HG02852 (cell line): ENCODE results near the gene CDK4.

ENCODE experiments used
- ATAC-seq: cut with Tn5 transposase; IDR thresholded peaks from one replicate; pipeline ENCODE4 v1.9.1; 2021; ENCODE audit warnings: mild to moderate bottlenecking, moderate library complexity; ENCODE audit not compliant: unreplicated experiment

Gene CDK4

GRCh38 chr12:57740656-57741412, 11.3 kb downstream of the CDK4 start:
- peak; percentile 37 for ATAC-seq

GRCh38 chr12:57739914-57740538, 12.1 kb downstream of the CDK4 start:
- no peak for ATAC-seq

GRCh38 chr12:57739387-57739786, 12.7 kb downstream of the CDK4 start:
- no peak for ATAC-seq

DNA sequence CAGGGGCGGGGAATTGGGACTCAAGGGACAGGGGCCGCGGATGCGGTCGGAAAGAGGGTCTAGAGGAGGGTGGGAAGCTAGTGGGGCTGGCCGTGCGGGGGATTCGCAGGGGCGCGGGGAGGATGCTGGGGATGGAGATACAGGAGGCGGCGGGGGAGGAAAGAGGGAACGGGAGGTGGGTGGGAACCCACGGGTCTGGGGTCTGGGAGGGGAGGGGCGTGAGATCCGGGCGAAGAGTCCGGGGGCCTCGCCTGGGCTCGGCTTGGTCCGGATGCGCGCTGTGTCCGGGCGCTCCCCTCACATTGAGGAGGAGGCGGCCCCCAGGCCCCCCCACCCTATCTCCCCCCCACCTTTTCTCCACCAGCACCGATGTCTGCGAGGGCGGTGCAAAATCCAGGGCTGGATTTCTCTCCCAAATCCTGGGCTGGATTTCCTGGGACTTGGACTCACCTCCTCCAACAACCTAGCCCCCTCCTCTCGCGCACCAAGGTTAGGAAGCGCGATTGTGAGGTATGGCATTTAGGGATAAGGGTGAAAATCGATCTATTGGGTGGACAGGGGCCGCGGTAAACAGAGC, 13.4 kb downstream of the CDK4 start, which contains the start of gene AGAP2:
Gene AGAP2 (minus strand): TSS at position 82 of the 577 bp plus-strand sequence. CDS start 496 bp downstream, outside the sequence.
- ATAC-seq, result no peak

DNA sequence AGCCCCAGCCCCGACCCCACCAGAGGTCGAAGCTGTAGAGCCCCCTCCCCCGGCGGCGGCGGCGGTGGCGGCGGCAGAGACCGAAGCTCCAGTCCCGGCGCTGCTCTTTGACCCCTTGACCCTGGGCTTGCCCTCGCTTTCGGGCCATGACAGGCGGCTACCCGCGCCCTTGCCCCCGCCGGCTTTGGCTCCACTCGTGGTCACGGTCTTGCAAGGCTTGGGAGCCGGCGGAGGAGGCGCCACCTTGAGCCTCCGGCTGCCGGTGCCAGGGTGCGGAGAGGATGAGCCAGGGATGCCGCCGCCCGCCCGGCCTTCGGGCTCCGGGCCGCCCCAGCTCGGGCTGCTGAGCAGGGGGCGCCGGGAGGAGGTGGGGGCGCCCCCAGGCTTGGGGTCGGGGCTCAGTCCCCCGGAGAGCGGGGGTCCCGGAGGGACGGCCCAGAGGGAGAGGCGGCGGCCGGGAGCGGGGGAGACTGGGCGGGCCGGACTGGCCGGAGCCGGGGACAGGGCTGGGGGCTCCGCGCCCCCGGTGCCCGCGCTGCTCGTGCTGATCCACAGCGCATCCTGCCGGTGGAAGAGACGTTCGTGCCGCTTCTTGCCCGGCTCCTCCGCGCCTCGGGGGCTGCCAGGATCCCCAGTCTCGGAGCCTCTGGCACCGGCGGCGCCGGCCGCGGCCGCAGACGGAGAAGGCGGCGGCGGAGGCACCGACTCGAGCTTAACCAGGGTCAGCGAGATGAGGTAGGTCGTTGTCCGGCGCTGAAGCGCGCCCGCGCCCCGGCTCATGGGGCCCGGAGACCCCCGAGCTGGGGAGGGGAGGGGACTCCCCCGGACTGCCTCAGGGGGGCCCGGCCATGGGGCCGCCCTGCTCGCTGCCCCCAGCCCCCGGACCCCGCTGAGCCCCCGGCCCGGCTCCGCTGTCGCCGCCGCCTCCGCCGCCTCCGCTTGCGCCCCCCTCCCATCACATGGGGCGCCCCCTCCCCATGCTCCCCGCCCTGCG, 14.3 kb downstream of the CDK4 start:
- ATAC-seq, result no peak

DNA sequence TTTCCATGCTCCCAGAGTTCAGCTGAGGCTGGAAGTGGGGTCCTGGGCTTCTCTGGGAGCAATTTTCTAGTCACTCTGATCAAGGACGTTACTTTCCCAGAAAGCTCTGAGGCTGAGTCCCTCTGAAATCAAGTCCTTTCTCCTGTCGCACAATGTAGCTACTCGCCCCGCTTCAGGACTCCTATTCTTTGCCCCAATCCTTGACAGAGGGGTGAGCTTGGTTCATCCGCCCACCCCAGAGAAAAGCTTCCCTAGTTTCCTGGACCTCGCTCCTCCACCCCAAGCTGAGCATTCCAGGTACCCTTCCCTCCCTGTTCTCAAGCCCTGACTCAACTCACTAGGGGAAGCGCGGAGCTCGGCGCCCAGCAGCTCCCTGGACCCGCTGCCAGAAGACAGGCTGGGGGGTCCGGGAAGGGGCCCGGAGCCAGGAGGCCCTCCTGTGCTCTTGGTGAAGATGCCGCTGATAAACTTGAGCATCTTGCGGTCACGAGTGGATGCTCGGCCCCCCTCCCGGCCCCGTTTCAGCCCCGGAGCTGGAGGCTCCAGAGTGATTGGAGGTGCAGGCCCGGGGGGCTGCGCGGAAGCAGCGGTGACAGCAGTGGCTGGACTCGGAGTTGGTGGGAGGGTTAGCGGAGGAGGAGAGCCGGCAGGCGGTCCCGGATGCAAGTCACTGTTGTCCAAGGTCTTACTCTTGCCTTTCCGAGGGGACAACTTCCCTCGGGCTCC, 15.2 kb downstream of the CDK4 start:
- ATAC-seq, result no peak

DNA sequence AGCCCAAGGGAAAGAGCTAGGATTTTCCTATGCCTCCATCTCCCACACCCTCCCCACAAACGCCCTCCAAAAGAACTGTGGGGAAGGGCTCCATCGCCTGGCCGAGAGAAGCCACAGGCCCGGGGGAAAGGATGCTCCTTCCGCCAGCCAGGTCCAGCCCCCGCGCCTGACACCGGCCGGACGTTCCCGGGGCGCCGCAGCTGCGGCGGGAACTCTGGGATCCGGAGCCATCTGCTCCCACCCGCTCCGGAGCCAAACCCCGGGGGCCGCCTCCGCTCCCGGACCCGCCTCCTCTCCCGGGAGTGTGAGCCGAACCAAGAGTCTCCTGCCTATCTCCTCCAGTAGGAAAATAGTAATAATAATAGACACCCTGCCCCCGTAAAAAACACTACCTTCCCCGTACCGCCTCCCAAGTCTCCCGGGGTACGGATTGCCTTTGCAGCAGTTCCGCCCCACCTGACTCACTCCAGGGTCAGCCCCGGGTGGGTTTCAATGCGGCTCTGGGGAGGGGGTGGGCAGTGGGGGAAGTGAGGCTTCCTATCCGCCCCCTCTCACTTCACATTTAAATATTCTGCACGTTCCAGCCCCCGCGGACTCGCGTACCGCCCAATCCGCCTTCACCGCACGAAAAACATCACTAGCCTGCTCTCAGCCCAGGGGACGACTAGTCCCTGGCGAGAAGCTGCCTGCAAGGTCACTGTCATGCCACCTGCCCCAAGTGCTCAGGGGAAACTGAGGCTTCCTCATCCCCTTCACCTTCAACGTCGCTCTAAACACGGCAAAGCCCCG, 16.0 kb downstream of the CDK4 start:
- ATAC-seq, result no peak

DNA sequence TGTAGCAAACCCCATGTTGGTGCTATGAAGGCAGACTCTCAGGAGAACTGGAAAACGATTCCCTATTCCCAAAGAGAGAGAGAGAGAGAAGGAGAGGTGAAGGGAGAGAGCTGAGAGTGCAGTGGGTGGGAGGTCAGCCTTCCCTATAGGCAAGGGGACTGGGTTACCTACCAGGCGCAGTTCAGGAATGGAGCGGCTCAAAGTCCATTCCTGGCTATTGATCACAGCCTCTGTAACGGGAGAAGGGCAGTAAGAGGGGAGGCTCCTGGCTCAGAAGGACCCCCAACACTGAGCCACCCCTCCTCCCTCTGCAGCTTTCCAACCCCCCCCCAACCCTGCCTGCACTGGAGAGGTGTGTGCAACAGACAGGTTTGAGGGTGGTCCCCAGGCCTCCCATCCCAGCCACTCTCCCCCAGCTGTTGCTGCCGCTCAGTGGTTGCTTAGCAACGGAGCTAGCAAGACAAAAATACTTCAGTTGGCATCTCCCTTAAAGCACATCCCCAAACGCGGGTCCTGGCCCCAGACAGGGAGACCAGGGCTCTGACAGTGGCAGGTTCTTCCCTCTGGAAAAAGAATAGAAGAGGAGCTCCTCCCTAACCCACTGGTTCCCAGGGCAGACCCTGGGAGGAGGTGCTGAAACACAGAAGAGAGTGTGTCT, 16.8 kb downstream of the CDK4 start:
- no peak for ATAC-seq

DNA sequence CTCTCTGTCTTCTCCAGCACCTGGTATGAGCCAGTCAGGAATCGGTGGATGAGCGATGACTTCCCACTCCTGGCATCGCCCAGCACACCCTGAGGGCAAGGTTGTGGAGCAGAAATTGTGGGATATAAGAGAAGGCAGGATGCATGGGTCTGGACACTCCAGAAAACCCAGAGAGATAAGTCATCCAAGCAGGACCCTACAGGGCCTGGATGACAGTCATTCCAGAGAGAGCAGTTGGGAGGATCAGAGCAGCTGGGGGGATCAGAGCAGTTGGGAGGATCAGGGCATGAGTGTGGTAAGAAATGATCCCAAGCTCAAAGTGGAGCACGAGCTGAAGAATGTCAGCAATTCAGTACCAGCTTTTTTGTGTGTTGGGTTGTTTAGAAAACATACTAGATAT, 17.5 kb downstream of the CDK4 start:
- no peak for ATAC-seq

DNA sequence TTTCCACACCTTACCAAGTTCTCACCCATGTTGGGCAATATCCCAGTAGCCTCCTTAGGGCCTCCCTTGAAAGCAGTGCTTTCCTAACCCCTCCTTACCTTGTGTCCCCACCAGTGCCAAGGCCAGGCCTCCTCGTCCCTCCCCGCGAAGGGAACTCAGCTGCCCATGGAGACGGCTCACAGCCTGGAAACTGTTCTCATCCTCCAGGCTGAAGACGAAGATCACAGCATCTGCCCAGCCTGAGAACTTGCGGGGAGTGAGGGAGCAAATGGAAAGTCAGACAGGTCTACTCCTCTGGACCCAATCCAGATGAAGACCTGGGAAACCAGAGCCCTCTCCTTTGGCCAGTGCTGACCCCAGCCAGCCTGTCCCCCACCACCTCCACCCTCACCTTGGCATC, 18.2 kb downstream of the CDK4 start:
- no peak for ATAC-seq

GRCh38 chr12:57732726-57733593, 19.1 kb downstream of the CDK4 start:
- no peak for ATAC-seq

DNA sequence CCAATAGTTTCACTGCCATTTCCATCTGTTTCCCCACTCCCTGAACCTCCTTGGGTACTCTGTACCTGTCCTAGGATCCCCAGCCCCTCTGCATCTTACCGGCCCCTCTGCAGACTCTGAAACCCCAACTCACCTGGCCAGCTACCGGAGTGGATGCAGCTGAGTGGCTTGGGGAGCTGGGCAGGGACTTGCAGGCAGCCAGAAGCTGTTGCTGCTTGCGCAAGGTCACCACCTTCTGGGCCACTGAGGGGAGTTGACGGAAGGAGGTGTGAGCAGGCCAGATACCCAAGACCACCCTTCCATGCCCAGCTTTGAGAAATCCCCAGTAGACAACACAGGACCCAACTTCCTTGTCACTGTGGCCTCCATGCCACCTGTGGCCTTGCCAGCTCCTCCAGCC, 19.8 kb downstream of the CDK4 start:
- ATAC-seq, result no peak

DNA sequence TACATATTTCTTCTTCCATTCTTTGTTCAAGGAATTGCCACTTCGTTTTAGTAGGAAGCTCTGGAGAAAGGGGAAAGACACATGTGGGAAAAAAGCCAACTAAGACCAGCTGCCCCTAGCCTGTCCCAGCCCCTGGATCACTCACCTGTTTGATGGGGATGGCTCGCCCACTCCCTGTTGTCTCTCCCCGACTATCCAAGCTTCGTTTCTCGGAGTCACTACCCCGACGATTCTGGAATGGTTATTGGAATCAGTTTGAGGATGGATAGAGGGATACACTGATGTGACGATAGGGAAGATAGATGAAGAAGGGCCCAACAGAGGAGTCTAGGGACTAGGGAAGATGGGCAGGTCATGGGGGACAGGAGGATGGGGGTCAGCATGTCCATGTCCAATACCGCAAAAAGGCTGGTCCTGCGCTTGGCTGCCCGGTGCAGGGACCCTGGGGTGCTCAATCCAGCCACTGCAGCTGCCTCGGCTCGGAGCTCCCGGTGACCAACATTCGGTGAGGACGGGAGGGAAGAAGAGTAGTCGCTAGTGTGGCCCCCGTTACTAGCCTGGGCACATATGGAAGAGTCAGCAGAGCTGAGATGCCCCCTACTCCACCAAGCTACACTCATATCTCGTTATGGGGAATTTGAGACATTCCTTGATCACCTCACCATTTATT, 20.6 kb downstream of the CDK4 start:
- ATAC-seq, result no peak

- no peak for ATAC-seq
These were observed 21.6 kb downstream of the CDK4 start for GRCh38 chr12:57730336-57731067.

GRCh38 chr12:57729321-57729844, 22.7 kb downstream of the CDK4 start:
- ATAC-seq, result no peak

DNA sequence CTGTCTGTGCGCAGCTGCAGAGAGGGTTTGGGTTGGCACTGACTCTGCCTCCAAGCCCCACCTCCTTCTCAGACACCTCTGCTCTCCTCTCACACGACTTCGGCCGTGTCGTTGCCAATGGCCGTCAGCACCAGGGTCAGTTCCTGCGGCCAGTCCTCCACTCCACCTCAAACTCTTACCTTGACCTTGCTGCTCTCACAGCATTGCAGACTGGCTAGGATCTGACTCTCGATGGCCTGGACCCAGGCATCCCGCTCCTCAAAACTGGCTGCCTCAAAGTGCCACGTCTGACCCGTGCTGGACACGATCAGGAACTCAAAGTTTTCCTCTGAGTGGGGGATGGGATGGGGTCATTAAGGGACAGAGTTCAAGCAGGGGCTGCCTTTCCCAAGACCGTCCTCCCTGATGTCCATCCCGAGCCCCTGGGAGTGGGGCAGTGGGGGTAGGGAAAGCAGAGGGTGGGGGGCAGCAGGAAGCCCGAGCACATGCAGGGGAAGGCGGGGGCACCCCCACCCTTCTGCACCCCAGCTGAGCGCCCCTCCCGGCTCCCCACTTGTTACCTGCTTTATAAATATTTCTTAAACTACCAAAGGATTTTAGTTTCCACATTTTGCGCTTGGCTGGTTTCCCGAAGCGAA, 24.2 kb downstream of the CDK4 start:
- ATAC-seq, result no peak
